Natural killer cell treated with Interleukin-12 subunit alpha and Interleukin-12 subunit beta and Interleukin-15 and Interleukin-18, amount 100 ng/mL, for 72 hours (primary cell): ENCODE data around the gene GNG7. TPM values are rescaled to one million over a fixed set of nuclear protein-coding genes. Genes with fewer than 3 reads are reported as not detected.
"Not testable (repeated sequence)": the region's sequence is repeated elsewhere in the genome, so short reads cannot be mapped to it uniquely, and the experiment has no call there.

Source experiments
- ATAC-seq, 2 donors: fragments of 150-1000 bp; cut with Tn5 transposase in 1 of 2; sonication (Bioruptor Pico), chemical (Tn5 transposase) in 1 of 2; 2 replicates each; pipeline ENCODE4 v1.10.0; 2021
- DNase-seq: peaks from one replicate; pipeline ENCODE4 v3.0.0; 2022; ENCODE audit warnings: low spot score
- H3K27ac Mint-ChIP-seq, 2 donors: 1 replicate in 1 of 2; 2 replicates in 1 of 2; pipeline ENCODE4 v1.8.0; 2022; ENCODE audit warnings: mixed read lengths in 2 of 2, mild to moderate bottlenecking in 1 of 2, moderate library complexity in 1 of 2
- H3K27me3 Mint-ChIP-seq, 2 donors: 1 replicate in 1 of 2; 2 replicates in 1 of 2; pipeline ENCODE4 v1.8.0; 2022; ENCODE audit warnings: mixed read lengths in 2 of 2
- H3K36me3 Mint-ChIP-seq: one replicate; pipeline ENCODE4 v1.8.0; 2022; ENCODE audit warnings: mixed read lengths
- H3K4me1 Mint-ChIP-seq, 2 donors: 1 replicate in 1 of 2; 2 replicates in 1 of 2; pipeline ENCODE4 v1.8.0; 2022; ENCODE audit warnings: low read depth in 2 of 2, mixed read lengths in 2 of 2, mild to moderate bottlenecking in 1 of 2
- H3K4me3 Mint-ChIP-seq: one replicate; pipeline ENCODE4 v1.8.0; 2022; ENCODE audit warnings: mixed read lengths
- H3K9me3 Mint-ChIP-seq: 2 replicates; pipeline ENCODE4 v1.8.0; 2022; ENCODE audit warnings: mixed read lengths
- total RNA-seq, 2 donors: library from RNA; stranded (reverse); gene quantifications; one replicate each; pipeline ENCODE4 v1.2.3, GENCODE V29; 2022

The GNG7 gene
- total RNA-seq, 2 donors from 2014 or later: 0.26 to 0.59 TPM

DNA sequence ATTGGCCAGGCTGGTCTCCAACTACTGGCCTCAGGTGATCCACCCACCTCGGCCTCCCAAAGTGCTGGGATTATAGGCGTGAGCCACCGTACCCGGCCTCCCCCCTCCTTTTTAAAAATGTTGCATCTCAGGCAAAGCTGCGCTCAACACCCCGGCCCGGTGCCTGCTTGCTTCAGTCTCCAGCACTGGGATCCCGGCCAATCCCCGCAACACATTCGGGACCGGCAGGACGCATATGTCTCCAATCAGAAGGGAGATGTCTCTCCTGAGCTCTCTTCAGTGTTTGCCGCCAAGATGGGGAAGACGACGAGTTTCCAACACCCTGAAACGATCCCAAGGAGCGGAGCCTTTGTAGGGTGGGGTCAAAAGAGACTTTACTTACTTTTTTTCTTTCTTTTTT, 16.1 kb downstream of the GNG7 start:
- Mint-ChIP-seq H3K27me3 (no peaks in the 10 kb centered on the region), H3K27ac (no peak overlapping the region), H3K4me1 (no peaks in the 10 kb centered on the region), H3K9me3 (no peaks in the 10 kb centered on the region), H3K36me3 (no peaks in the 10 kb centered on the region), H3K4me3 (no peak overlapping the region)
- ATAC-seq: no peak
- no peak for DNase-seq

- H3K27me3 Mint-ChIP-seq: no peaks in the 10 kb centered on the region
- no peak for ATAC-seq
- no peak for DNase-seq
- H3K9me3 Mint-ChIP-seq: no peaks in the 10 kb centered on the region
- no peak overlapping the region for H3K27ac Mint-ChIP-seq
- no peak overlapping the region for H3K4me3 Mint-ChIP-seq
- H3K4me1 Mint-ChIP-seq: no peaks in the 10 kb centered on the region
- H3K36me3 Mint-ChIP-seq: no peaks in the 10 kb centered on the region
Observed at GRCh38 chr19:2685204-2685704, 17.2 kb downstream of the GNG7 start.

- Mint-ChIP-seq H3K4me1 (no peaks in the 10 kb centered on the region), H3K27me3 (peaks cover 0 to 2% of the 10 kb centered on the region in 2 donors), H3K4me3 (no peak overlapping the region), H3K36me3 (no peaks in the 10 kb centered on the region), H3K9me3 (no peaks in the 10 kb centered on the region), H3K27ac (no peak overlapping the region)
- ATAC-seq (no peak), DNase-seq (no peak)
Observed at GRCh38 chr19:2683430-2684003, 19.0 kb downstream of the GNG7 start.

GRCh38 chr19:2680808-2681207, 21.7 kb downstream of the GNG7 start:
- no peaks in the 10 kb centered on the region for H3K36me3 Mint-ChIP-seq
- H3K27ac Mint-ChIP-seq: no peak overlapping the region
- no peak overlapping the region for H3K4me3 Mint-ChIP-seq
- no peaks in the 10 kb centered on the region for H3K9me3 Mint-ChIP-seq
- H3K4me1 Mint-ChIP-seq: no peaks in the 10 kb centered on the region
- ATAC-seq (no peak), DNase-seq (no peak)
- peaks cover 0 to 6% of the 10 kb centered on the region in 2 donors for H3K27me3 Mint-ChIP-seq

DNA sequence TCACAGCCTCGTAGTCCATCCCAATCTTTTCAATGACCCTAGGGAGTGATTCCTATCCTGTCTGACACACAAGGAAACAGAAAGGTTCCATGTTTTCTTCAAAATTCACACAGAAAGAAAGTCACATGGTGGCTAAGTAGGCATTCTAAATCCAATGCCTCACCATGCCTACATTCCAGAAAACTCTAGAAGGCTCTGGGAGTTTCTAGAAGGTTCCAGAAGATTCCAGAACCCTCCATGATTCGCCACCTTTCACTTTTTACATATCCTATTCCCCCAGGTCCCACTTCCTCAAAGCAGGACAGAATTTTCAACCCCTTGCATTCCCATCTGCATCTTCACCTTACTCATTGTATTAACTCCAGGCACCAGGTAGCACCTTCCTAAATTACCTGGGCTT, 23.1 kb downstream of the GNG7 start:
- H3K27ac Mint-ChIP-seq: no peak overlapping the region
- no peaks in the 10 kb centered on the region for H3K9me3 Mint-ChIP-seq
- DNase-seq (no peak), ATAC-seq (no peak)
- H3K36me3 Mint-ChIP-seq: no peaks in the 10 kb centered on the region
- H3K4me1 Mint-ChIP-seq: no peaks in the 10 kb centered on the region
- H3K27me3 Mint-ChIP-seq: peaks cover 0 to 12% of the 10 kb centered on the region in 2 donors
- H3K4me3 Mint-ChIP-seq: no peak overlapping the region

GRCh38 chr19:2678948-2679347, 23.5 kb downstream of the GNG7 start:
- not testable (repeated sequence) for DNase-seq, H3K9me3 Mint-ChIP-seq, H3K4me1 Mint-ChIP-seq, H3K27ac Mint-ChIP-seq, H3K36me3 Mint-ChIP-seq, H3K4me3 Mint-ChIP-seq, ATAC-seq
- peaks cover 0 to 12% of the 10 kb centered on the region in 2 donors for H3K27me3 Mint-ChIP-seq

GRCh38 chr19:2678044-2678671, 24.3 kb downstream of the GNG7 start:
- DNase-seq (no peak), ATAC-seq (peak; percentile 32 to 35)
- Mint-ChIP-seq H3K36me3 (no peaks in the 10 kb centered on the region), H3K9me3 (no peaks in the 10 kb centered on the region), H3K4me1 (no peaks in the 10 kb centered on the region), H3K27ac (peak overlapping the region in 1 of 2 donors; percentile 41), H3K4me3 (no peak overlapping the region), H3K27me3 (peaks cover 0 to 12% of the 10 kb centered on the region in 2 donors)

GRCh38 chr19:2676823-2677222, 25.7 kb downstream of the GNG7 start:
- DNase-seq (no peak), ATAC-seq (no peak)
- Mint-ChIP-seq H3K4me3 (no peak overlapping the region), H3K9me3 (no peaks in the 10 kb centered on the region), H3K27ac (no peak overlapping the region), H3K4me1 (no peaks in the 10 kb centered on the region), H3K36me3 (no peaks in the 10 kb centered on the region), H3K27me3 (peaks cover 0 to 12% of the 10 kb centered on the region in 2 donors)

DNA sequence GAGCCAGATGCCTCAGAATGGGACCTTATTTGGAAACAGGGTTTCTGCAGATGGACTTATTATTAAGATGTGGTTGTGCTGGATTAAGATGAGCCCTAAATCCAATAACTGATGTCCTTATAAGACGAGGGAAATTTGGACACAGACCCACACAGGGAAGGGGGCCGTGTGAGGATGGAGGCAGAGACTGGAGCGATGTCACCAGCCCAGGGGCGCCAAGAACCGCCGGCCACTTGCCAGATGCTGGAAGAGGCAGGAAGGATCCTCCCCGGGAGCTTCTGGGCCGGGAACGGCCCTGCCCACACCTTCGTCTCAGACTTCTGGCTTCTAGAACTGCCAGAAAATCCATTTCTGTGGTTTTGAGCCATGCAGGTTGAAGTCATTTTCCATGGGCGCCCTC, 26.6 kb downstream of the GNG7 start:
- Mint-ChIP-seq H3K36me3 (no peaks in the 10 kb centered on the region), H3K4me1 (no peaks in the 10 kb centered on the region), H3K27me3 (peaks cover 0 to 12% of the 10 kb centered on the region in 2 donors), H3K27ac (no peak overlapping the region), H3K9me3 (no peaks in the 10 kb centered on the region), H3K4me3 (no peak overlapping the region)
- DNase-seq (no peak), ATAC-seq (no peak)

GRCh38 chr19:2670217-2670616, 32.3 kb downstream of the GNG7 start:
- no peak for DNase-seq
- H3K36me3 Mint-ChIP-seq: no peaks in the 10 kb centered on the region
- no peak overlapping the region for H3K27ac Mint-ChIP-seq

GRCh38 chr19:2668175-2668763, 34.2 kb downstream of the GNG7 start:
- no peak overlapping the region for H3K27ac Mint-ChIP-seq
- no peak for DNase-seq
- H3K36me3 Mint-ChIP-seq: no peaks in the 10 kb centered on the region
- no peaks in the 10 kb centered on the region for H3K27me3 Mint-ChIP-seq
- H3K4me1 Mint-ChIP-seq: no peaks in the 10 kb centered on the region
- no peaks in the 10 kb centered on the region for H3K9me3 Mint-ChIP-seq
- no peak for ATAC-seq
- H3K4me3 Mint-ChIP-seq: no peak overlapping the region

More at GRCh38 chr19:2670217-2670616, 32.3 kb downstream of the GNG7 start:
- Mint-ChIP-seq H3K4me3 (no peak overlapping the region), H3K9me3 (no peaks in the 10 kb centered on the region), H3K27me3 (peaks cover 0 to 2% of the 10 kb centered on the region in 2 donors), H3K4me1 (no peaks in the 10 kb centered on the region)
- ATAC-seq: peak in 1 of 2 donors; percentile 53

- not testable (repeated sequence) for H3K27me3 Mint-ChIP-seq, H3K36me3 Mint-ChIP-seq, ATAC-seq, H3K9me3 Mint-ChIP-seq, H3K4me3 Mint-ChIP-seq, H3K27ac Mint-ChIP-seq, H3K4me1 Mint-ChIP-seq, DNase-seq
Observed at GRCh38 chr19:2667349-2667748, 35.1 kb downstream of the GNG7 start.

- ATAC-seq: no peak
Observed at GRCh38 chr19:2666344-2666994, 36.0 kb downstream of the GNG7 start.

GRCh38 chr19:2665103-2665502, 37.4 kb downstream of the GNG7 start:
- H3K27me3 Mint-ChIP-seq: no peaks in the 10 kb centered on the region
- ATAC-seq: no peak
- DNase-seq: no peak
- H3K27ac Mint-ChIP-seq: no peak overlapping the region
- no peaks in the 10 kb centered on the region for H3K4me1 Mint-ChIP-seq
- H3K4me3 Mint-ChIP-seq: no peak overlapping the region
- H3K36me3 Mint-ChIP-seq: no peaks in the 10 kb centered on the region
- H3K9me3 Mint-ChIP-seq: no peaks in the 10 kb centered on the region

More at GRCh38 chr19:2666344-2666994, 36.0 kb downstream of the GNG7 start:
- DNase-seq: no peak
- H3K27me3 Mint-ChIP-seq: no peaks in the 10 kb centered on the region
- H3K36me3 Mint-ChIP-seq: no peaks in the 10 kb centered on the region
- H3K4me3 Mint-ChIP-seq: no peak overlapping the region
- H3K27ac Mint-ChIP-seq: no peak overlapping the region
- H3K9me3 Mint-ChIP-seq: no peaks in the 10 kb centered on the region
- H3K4me1 Mint-ChIP-seq: no peaks in the 10 kb centered on the region
